DLD1 (cell line): ENCODE measurements around the gene POLR3G.

Source experiments
- in situ Hi-C: cut with HindIII; loops from 2 replicates; pipeline ENCODE4 v1.10.0; 2017; ENCODE audit warnings: low sequenced_read_pairs

POLR3G gene

GRCh38 chr5:90474235-90475107, at the start of gene POLR3G, which contains the start of gene MBLAC2:
Gene POLR3G, plus strand, starts transcription at chr5:90474864. Its CDS starts 10,704 bp downstream, at chr5:90485568.
Gene MBLAC2, minus strand, starts transcription at chr5:90474771. Its CDS starts 479 bp downstream, at chr5:90474292.
- in situ Hi-C loops = no loop called here

- in situ Hi-C loops = no loop called here
Observed at GRCh38 chr5:90434116-90434714, 40.4 kb upstream of the POLR3G start.

- in situ Hi-C loops = no loop called here
Observed at GRCh38 chr5:90437663-90438062, 37.0 kb upstream of the POLR3G start.

- in situ Hi-C loops = no loop called here
Observed at GRCh38 chr5:90438100-90438499, 36.6 kb upstream of the POLR3G start.

- in situ Hi-C loops = no loop called here
Observed at GRCh38 chr5:90440644-90441043, 34.0 kb upstream of the POLR3G start.

- in situ Hi-C loops = no loop called here
Observed at GRCh38 chr5:90446961-90447360, 27.7 kb upstream of the POLR3G start.

- in situ Hi-C loops = no loop called here
Observed at GRCh38 chr5:90461288-90461687, 13.4 kb upstream of the POLR3G start.

GRCh38 chr5:90472783-90473395, 1.8 kb upstream of the POLR3G start:
- in situ Hi-C loops = no loop called here

- in situ Hi-C loops = no loop called here
Observed at GRCh38 chr5:90473396-90474234, 1.0 kb upstream of the POLR3G start.

- in situ Hi-C loops = no loop called here
Observed at GRCh38 chr5:90475436-90475980, 844 bp downstream of the POLR3G start.

- in situ Hi-C loops = no loop called here
Observed at GRCh38 chr5:90476391-90476790, 1.7 kb downstream of the POLR3G start.

- in situ Hi-C loops = no loop called here
Observed at GRCh38 chr5:90477073-90477472, 2.4 kb downstream of the POLR3G start.

- in situ Hi-C loops = no loop called here
Observed at GRCh38 chr5:90477621-90478215, 3.1 kb downstream of the POLR3G start.

- in situ Hi-C loops = no loop called here
Observed at GRCh38 chr5:90479611-90480385, 5.1 kb downstream of the POLR3G start.

GRCh38 chr5:90480699-90481098, 6.0 kb downstream of the POLR3G start:
- in situ Hi-C loops = no loop called here

GRCh38 chr5:90483206-90483605, 8.5 kb downstream of the POLR3G start:
- in situ Hi-C loops = no loop called here

- in situ Hi-C loops = no loop called here
Observed at GRCh38 chr5:90484540-90484939, 9.9 kb downstream of the POLR3G start.

GRCh38 chr5:90488791-90489190, 14.1 kb downstream of the POLR3G start:
- in situ Hi-C loops = no loop called here

GRCh38 chr5:90494043-90494442, 19.4 kb downstream of the POLR3G start:
- in situ Hi-C loops = no loop called here
